Stomach (tissue), 9 donors: ENCODE measurements around the gene ARL8B. TPM values are rescaled to one million over a fixed set of nuclear protein-coding genes. Genes with fewer than 3 reads are reported as not detected.

ENCODE experiments used
- DNase-seq, 2 donors: peaks; one replicate each; pipeline versions ENCODE4 v3.0.0 to v3.0.0-alpha.2; 2013 to 2019
- H3K27ac ChIP-seq, 5 donors: fragments of 200-600 bp in 4 of 5; sonication (generic) in 4 of 5; one replicate each; pipeline ENCODE4 v1.5.1; 2013 to 2019; ENCODE audit warnings: mild to moderate bottlenecking in 1 of 5, moderate library complexity in 1 of 5
- H3K27me3 ChIP-seq, 3 donors: fragments of 200-600 bp; sonication (generic); one replicate each; pipeline ENCODE4 v1.5.1; 2017 to 2019; ENCODE audit warnings: mixed run types in 1 of 3
- H3K36me3 ChIP-seq, 4 donors: fragments of 200-600 bp; sonication (generic); 1 replicate in 3 of 4; 2 replicates in 1 of 4; pipeline ENCODE4 v1.5.1; 2016 to 2019
- H3K4me1 ChIP-seq, 4 donors: fragments of 200-600 bp; sonication (generic); one replicate each; pipeline ENCODE4 v1.5.1; 2016 to 2019
- H3K4me3 ChIP-seq, 4 donors: fragments of 200-600 bp; sonication (generic) in 3 of 4; one replicate each; pipeline ENCODE4 v1.5.1; 2016 to 2019; ENCODE audit warnings: mild to moderate bottlenecking in 1 of 4
- H3K9me3 ChIP-seq, 4 donors: fragments of 200-600 bp; sonication (generic); one replicate each; pipeline ENCODE4 v1.5.1; 2016 to 2019
- CTCF ChIP-seq, 7 experiments: fragments of 450-650 bp in 4 of 7; fragments of 200-600 bp in 3 of 7; sonication (generic) in 3 of 7; IDR thresholded peaks; one replicate each; pipeline ENCODE4 v1.5.1; 2016 to 2019; ENCODE audit warnings: antibody characterized with exemption in 7 of 7, control low read depth in 2 of 7, mild to moderate bottlenecking in 1 of 7
- EP300 ChIP-seq: sonication (generic); formaldehyde crosslinking; IDR thresholded peaks from one replicate; pipeline ENCODE4 v1.6.1; 2017; ENCODE audit warnings: antibody characterized with exemption
- POLR2A ChIP-seq, 4 donors: fragments of 450-650 bp; IDR thresholded peaks; one replicate each; pipeline ENCODE4 v1.6.1; 2016; ENCODE audit warnings: antibody characterized with exemption in 4 of 4, control low read depth in 2 of 4, mild to moderate bottlenecking in 1 of 4, moderate library complexity in 1 of 4
- POLR2AphosphoS5 ChIP-seq, 3 donors: sonication (generic); formaldehyde crosslinking; IDR thresholded peaks; one replicate each; pipeline ENCODE4 v1.6.1; 2016; ENCODE audit warnings: antibody characterized with exemption in 3 of 3
- WGBS, 5 donors: extraction: QIAGEN DNeasy Blood & Tissue Kit in 3 of 5; methylation state at CpG; one replicate each; pipeline versions ENCODE4 v1.1.5 to v1.1.7; 2013 to 2018; 5-methylcytosine and 5-hydroxymethylcytosine counted together
- intact Hi-C: fragments of 100-400 bp; cut with DNase I; formaldehyde crosslinking; loops from one replicate; pipeline ENCODE4 v1.15.1; 2023; ENCODE audit warnings: low total_unique reads
- polyA plus RNA-seq, 3 donors: library from polyadenylated mRNA; stranded (reverse); fragments of 200-250 nt; gene quantifications; one replicate each; pipeline ENCODE4 v1.2.3, GENCODE V29; 2013
- total RNA-seq, 5 donors: library from RNA; depleted of rRNA; stranded (reverse); fragments of >200 nt; gene quantifications; one replicate each; pipeline versions ENCODE4 v1.1.0 to v1.2.3, GENCODE V29; 2014 to 2016
- donor health status: healthy with polysubstance abuse.
- donor health status: Bipolar disorder and iron deficiency.
- donor health status: healthy.

The ARL8B gene
- total and polyA plus RNA-seq, 8 donors = 14.8 to 73.6 (median 34.5) TPM

GRCh38 chr3:5190147-5190791 lies 68.2 kb downstream of the ARL8B start:
- WGBS, 5 donors = 60 to 71% (median 68%) methylated on average over 7 of the region's 7 CpGs
- no peak for TF ChIP-seq POLR2A (IDR thresholded peaks at IDR 0.05)
- no peak for TF ChIP-seq POLR2AphosphoS5 (IDR thresholded peaks at IDR 0.05)
- no peak for TF ChIP-seq CTCF (IDR thresholded peaks at IDR 0.05)
- TF ChIP-seq EP300 = no peak
- H3K4me3 ChIP-seq = peak overlapping the region in 3 of 4 donors; percentile 0 to 83 (median 68)
- intact Hi-C loops = no loop called here
- H3K9me3 ChIP-seq = no peaks in the 10 kb centered on the region
- H3K4me1 ChIP-seq = peaks cover 44 to 81% (median 70%) of the 10 kb centered on the region in 4 donors
- no peak for DNase-seq
- no peak overlapping the region for H3K27ac ChIP-seq
- H3K27me3 ChIP-seq = no peaks in the 10 kb centered on the region
- H3K36me3 ChIP-seq = peaks cover 0 to 7% (median 6%) of the 10 kb centered on the region in 4 donors

GRCh38 chr3:5191555-5192304 lies 69.6 kb downstream of the ARL8B start:
- 54 to 71% (median 63%) methylated on average over 5 of the region's 5 CpGs for WGBS, 5 donors
- Histone ChIP-seq H3K27ac (peak overlapping the region in 1 of 5 donors; percentile 48), H3K9me3 (no peaks in the 10 kb centered on the region), H3K4me3 (no peak overlapping the region), H3K27me3 (no peaks in the 10 kb centered on the region), H3K36me3 (peaks cover 0 to 17% (median 7%) of the 10 kb centered on the region in 4 donors), H3K4me1 (peaks cover 41 to 81% (median 64%) of the 10 kb centered on the region in 4 donors)
- no peak for TF ChIP-seq CTCF (IDR thresholded peaks at IDR 0.05)
- TF ChIP-seq POLR2AphosphoS5 (IDR thresholded peaks at IDR 0.05) = no peak
- TF ChIP-seq EP300 = no peak
- TF ChIP-seq POLR2A (IDR thresholded peaks at IDR 0.05) = no peak
- intact Hi-C loops = no loop called here
- no peak for DNase-seq

DNA sequence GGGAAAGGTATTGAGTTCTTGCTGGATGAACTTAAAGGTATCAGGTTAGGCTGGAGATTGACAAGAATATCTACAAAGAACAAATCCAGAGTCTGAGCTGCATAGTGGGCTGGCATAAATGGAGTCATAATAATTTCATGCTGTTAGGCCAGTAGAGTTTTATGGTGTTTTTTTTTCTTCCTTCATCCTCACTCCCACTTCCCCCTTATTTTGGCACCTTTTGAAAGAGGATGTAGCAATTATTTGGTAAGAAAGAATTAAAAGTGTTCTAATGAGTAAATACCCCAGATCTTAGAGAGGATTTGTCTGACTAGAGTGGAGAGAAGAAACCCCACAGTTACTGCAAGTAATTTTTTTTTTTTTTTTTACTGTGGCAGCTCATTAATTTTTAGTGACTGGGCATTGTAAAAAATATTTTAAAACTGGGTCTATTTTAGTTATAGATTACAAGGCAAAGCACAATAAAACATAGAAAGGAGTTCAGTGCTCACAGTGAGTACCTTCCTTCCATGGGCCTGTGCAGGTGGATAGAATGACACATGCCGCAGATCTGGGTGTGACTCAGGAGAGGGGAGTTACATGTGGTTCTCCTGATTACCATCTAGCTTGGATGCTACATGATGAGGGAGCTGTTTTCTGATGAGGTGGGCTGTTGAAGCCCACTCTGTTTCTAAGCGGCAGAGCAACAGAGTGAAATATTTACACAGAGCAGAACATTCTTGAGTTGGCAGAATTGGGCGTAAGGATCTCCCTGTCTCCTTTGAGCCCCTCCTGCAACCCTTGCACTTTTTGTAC lies 70.7 kb downstream of the ARL8B start:
- DNase-seq = no peak
- H3K36me3 ChIP-seq = peaks cover 0 to 17% (median 7%) of the 10 kb centered on the region in 4 donors
- peak overlapping the region in 1 of 5 donors; percentile 48 for H3K27ac ChIP-seq
- peaks cover 38 to 89% (median 70%) of the 10 kb centered on the region in 4 donors for H3K4me1 ChIP-seq
- 86 to 94% (median 91%) methylated on average over 3 of the region's 3 CpGs for WGBS, 5 donors
- intact Hi-C loops = no loop called here
- H3K9me3 ChIP-seq = no peaks in the 10 kb centered on the region
- no peak overlapping the region for H3K4me3 ChIP-seq
- no peak for TF ChIP-seq CTCF (IDR thresholded peaks at IDR 0.05)
- TF ChIP-seq EP300 = no peak
- TF ChIP-seq POLR2A (IDR thresholded peaks at IDR 0.05) = no peak
- no peak for TF ChIP-seq POLR2AphosphoS5 (IDR thresholded peaks at IDR 0.05)
- H3K27me3 ChIP-seq = no peaks in the 10 kb centered on the region

GRCh38 chr3:5194341-5194740 lies 72.2 kb downstream of the ARL8B start:
- H3K9me3 ChIP-seq = no peaks in the 10 kb centered on the region
- no peak overlapping the region for H3K4me3 ChIP-seq
- intact Hi-C loops = no loop called here
- H3K36me3 ChIP-seq = peaks cover 0 to 17% (median 12%) of the 10 kb centered on the region in 4 donors
- peak overlapping the region in 2 of 5 donors; percentile 21 to 72 for H3K27ac ChIP-seq
- no peaks in the 10 kb centered on the region for H3K27me3 ChIP-seq
- 47 to 69% (median 56%) methylated on average over 2 of the region's 2 CpGs for WGBS, 5 donors
- H3K4me1 ChIP-seq = peaks cover 33 to 92% (median 66%) of the 10 kb centered on the region in 4 donors
- no peak for DNase-seq
- TF ChIP-seq CTCF (IDR thresholded peaks at IDR 0.05) = no peak
- no peak for TF ChIP-seq POLR2A (IDR thresholded peaks at IDR 0.05)
- TF ChIP-seq POLR2AphosphoS5 (IDR thresholded peaks at IDR 0.05) = no peak
- TF ChIP-seq EP300 = no peak
